ENCODE measurements around the gene UBE2V1.
"Not testable (repeated sequence)": the region's sequence is repeated elsewhere in the genome, so short reads cannot be mapped to it uniquely, and the experiment has no call there.

Gene UBE2V1

GRCh38 chr20:50115041-50115512 is 2.1 kb upstream of the UBE2V1 start:
- DNase-seq, result no peak

GRCh38 chr20:50113420-50114224 is 672 bp upstream of the UBE2V1 start:
- no peak for DNase-seq

- no peak for DNase-seq
These were observed 988 bp downstream of the UBE2V1 start for GRCh38 chr20:50111829-50112495.

- DNase-seq, result peak; percentile 49
These were observed 1.7 kb downstream of the UBE2V1 start for GRCh38 chr20:50111120-50111828.

GRCh38 chr20:50110141-50111047 is 2.6 kb downstream of the UBE2V1 start:
- peak; percentile 29 for DNase-seq

- DNase-seq, result no peak
These were observed 4.3 kb downstream of the UBE2V1 start for GRCh38 chr20:50108556-50109235.

GRCh38 chr20:50107796-50108331 is 5.1 kb downstream of the UBE2V1 start:
- no peak for DNase-seq

- no peak for DNase-seq
These were observed 5.8 kb downstream of the UBE2V1 start for GRCh38 chr20:50107086-50107660.

- not testable (repeated sequence) for DNase-seq
These were observed 6.3 kb downstream of the UBE2V1 start for GRCh38 chr20:50106669-50107068.

GRCh38 chr20:50103464-50104107 is 9.4 kb downstream of the UBE2V1 start:
- peak; percentile 91 for DNase-seq

GRCh38 chr20:50102551-50102950 is 10.4 kb downstream of the UBE2V1 start:
- DNase-seq, result not testable (repeated sequence)

GRCh38 chr20:50101887-50102286 is 11.1 kb downstream of the UBE2V1 start:
- no peak for DNase-seq

- no peak for DNase-seq
These were observed 11.7 kb downstream of the UBE2V1 start for GRCh38 chr20:50101281-50101680.

GRCh38 chr20:50100552-50100951 is 12.4 kb downstream of the UBE2V1 start:
- no peak for DNase-seq

GRCh38 chr20:50099565-50099991 is 13.4 kb downstream of the UBE2V1 start:
- DNase-seq, result no peak

GRCh38 chr20:50099113-50099512 is 13.8 kb downstream of the UBE2V1 start:
- DNase-seq, result no peak

- DNase-seq, result no peak
These were observed 14.7 kb downstream of the UBE2V1 start for GRCh38 chr20:50098259-50098658.

GRCh38 chr20:50097843-50098242 is 15.1 kb downstream of the UBE2V1 start:
- DNase-seq, result no peak

- DNase-seq, result no peak
These were observed 16.7 kb downstream of the UBE2V1 start for GRCh38 chr20:50096237-50096636.

- no peak for DNase-seq
These were observed 17.4 kb downstream of the UBE2V1 start for GRCh38 chr20:50095476-50096078.
